ENCODE results near the gene GCN1. TPM values are rescaled to one million over a fixed set of nuclear protein-coding genes. Genes with fewer than 3 reads are reported as not detected.
A peak's percentile ranks its signal among the peaks of the same experiment; 100 is the strongest.

The GCN1 gene
- total RNA-seq, 1 experiment from 2014 or later, result 181 TPM

DNA sequence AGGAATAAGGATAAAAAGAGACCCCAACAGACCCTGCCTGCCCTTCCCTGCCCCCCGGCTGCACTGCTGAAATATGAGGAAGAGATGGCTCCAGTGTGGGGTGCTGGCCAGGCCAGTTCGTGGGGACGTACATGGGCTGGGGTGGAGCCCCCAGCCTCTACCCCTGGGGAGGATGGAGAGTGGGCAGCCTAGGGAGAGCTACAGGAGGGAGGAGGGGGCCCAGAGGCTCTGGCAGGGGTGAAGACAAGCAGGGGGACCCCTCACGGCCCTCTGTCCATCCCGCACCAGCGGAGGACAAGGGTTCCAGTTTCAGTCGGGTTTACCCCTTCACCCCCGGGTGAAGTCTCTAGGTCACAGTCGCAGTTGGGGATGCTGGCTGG lies 17.4 kb upstream of the GCN1 start (continued):
- TF ChIP-seq GTF2I (CRISPR knock-in tag; conservative IDR thresholded peaks at IDR 0.05), result no peak
- TF ChIP-seq, protein P1, sequence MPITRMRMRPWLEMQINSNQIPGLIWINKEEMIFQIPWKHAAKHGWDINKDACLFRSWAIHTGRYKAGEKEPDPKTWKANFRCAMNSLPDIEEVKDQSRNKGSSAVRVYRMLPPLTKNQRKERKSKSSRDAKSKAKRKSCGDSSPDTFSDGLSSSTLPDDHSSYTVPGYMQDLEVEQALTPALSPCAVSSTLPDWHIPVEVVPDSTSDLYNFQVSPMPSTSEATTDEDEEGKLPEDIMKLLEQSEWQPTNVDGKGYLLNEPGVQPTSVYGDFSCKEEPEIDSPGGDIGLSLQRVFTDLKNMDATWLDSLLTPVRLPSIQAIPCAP (CRISPR knock-in tag; IDR thresholded peaks at IDR 0.05), result no peak
- TF ChIP-seq ZSCAN18 (CRISPR knock-in tag; IDR thresholded peaks at IDR 0.05), result no peak
- no peak for TF ChIP-seq SMAD3 (CRISPR knock-in tag; IDR thresholded peaks at IDR 0.05; ENCODE audit: borderline replicate concordance)
- TF ChIP-seq FOXP1 (CRISPR knock-in tag; IDR thresholded peaks at IDR 0.05; ENCODE audit: borderline replicate concordance), result no peak
- TF ChIP-seq, protein P2, sequence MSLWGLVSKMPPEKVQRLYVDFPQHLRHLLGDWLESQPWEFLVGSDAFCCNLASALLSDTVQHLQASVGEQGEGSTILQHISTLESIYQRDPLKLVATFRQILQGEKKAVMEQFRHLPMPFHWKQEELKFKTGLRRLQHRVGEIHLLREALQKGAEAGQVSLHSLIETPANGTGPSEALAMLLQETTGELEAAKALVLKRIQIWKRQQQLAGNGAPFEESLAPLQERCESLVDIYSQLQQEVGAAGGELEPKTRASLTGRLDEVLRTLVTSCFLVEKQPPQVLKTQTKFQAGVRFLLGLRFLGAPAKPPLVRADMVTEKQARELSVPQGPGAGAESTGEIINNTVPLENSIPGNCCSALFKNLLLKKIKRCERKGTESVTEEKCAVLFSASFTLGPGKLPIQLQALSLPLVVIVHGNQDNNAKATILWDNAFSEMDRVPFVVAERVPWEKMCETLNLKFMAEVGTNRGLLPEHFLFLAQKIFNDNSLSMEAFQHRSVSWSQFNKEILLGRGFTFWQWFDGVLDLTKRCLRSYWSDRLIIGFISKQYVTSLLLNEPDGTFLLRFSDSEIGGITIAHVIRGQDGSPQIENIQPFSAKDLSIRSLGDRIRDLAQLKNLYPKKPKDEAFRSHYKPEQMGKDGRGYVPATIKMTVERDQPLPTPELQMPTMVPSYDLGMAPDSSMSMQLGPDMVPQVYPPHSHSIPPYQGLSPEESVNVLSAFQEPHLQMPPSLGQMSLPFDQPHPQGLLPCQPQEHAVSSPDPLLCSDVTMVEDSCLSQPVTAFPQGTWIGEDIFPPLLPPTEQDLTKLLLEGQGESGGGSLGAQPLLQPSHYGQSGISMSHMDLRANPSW (CRISPR knock-in tag; conservative IDR thresholded peaks at IDR 0.05; ENCODE audit: low read depth), result no peak
- no peak for TF ChIP-seq CREB1 (CRISPR knock-in tag; IDR thresholded peaks at IDR 0.05)

DNA sequence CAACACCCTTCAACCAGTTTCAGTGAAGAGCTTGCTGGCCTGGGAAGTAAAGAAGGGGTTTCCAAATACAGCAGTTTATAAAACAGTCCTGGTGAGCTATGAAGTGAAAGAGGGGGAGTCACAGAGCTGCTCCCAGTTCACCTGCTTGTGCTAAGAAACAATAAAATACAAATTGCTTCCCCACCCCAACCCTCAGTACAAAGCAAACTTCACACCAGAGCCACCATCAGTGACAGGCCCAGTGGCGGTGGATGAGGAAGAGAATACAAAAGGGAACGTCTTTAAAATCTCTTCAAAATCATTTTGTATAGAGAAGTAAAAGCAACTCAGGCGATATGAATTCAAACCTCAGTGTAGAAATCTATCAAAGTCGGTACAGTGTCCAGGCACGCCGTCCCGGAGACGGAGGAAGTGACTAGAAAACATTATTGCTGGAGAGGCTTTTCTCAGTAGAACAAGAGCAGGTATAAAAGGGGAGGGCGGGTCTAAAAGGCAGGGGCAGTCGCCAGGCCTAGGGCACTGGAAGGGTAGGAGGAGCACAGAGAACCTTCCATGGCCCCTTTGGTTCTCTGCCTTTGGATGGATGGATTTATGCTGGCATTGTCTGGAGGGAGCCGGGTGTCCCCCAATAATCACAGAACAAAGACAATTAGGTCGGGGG lies 16.9 kb upstream of the GCN1 start:
- no peaks in the 10 kb centered on the region for H3K27me3 Mint-ChIP-seq (ENCODE audit: low read depth)
- CTCF ChIA-PET, result interaction anchor here (1.1 kb wide), 1 partner anchor 54 kb away, joined by 4 read pairs; the partner anchor contains the start of gene PXN
- peaks cover 49% of the 10 kb centered on the region for H3K36me3 Mint-ChIP-seq
- H3K27ac Mint-ChIP-seq, result peak overlapping the region; percentile 44; the same call in 1 of the 2 replicates
- H3K4me1 Mint-ChIP-seq, result peaks cover 8% of the 10 kb centered on the region
- H3K9me3 Mint-ChIP-seq, result peaks cover 2% of the 10 kb centered on the region
- DNase-seq (ENCODE audit: low spot score) (no peak), ATAC-seq (no peak)
- TF ChIP-seq RELA (CRISPR knock-in tag; IDR thresholded peaks at IDR 0.05; ENCODE audit: borderline replicate concordance) (no peak), CREB1 (CRISPR knock-in tag; IDR thresholded peaks at IDR 0.05) (no peak)
- TF ChIP-seq, protein P1 (CRISPR knock-in tag; IDR thresholded peaks at IDR 0.05), result no peak
- TF ChIP-seq, protein P3, sequence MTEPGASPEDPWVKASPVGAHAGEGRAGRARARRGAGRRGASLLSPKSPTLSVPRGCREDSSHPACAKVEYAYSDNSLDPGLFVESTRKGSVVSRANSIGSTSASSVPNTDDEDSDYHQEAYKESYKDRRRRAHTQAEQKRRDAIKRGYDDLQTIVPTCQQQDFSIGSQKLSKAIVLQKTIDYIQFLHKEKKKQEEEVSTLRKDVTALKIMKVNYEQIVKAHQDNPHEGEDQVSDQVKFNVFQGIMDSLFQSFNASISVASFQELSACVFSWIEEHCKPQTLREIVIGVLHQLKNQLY (CRISPR knock-in tag; IDR thresholded peaks at IDR 0.05), result no peak
- H3K4me3 Mint-ChIP-seq, result no peak overlapping the region
- POLR2A ChIA-PET, result interaction anchor here (0.6 to 1.3 kb wide), 3 partner anchors 10 to 534 kb away, joined by 3 to 12 read pairs (median 5); partner anchors contain the start of gene RPLP0

- Mint-ChIP-seq H3K4me1 (no peaks in the 10 kb centered on the region), H3K36me3 (peaks cover 59% of the 10 kb centered on the region), H3K4me3 (no peak overlapping the region), H3K27ac (no peak overlapping the region), H3K27me3 (ENCODE audit: low read depth) (no peaks in the 10 kb centered on the region), H3K9me3 (peaks cover 10% of the 10 kb centered on the region)
- POLR2A ChIA-PET, result no interaction called here
- CTCF ChIA-PET, result no interaction called here
- DNase-seq (ENCODE audit: low spot score), result no peak
- TF ChIP-seq ZNF138 (CRISPR knock-in tag; conservative IDR thresholded peaks at IDR 0.05), result no peak
- no peak for ATAC-seq
Measured at GRCh38 chr12:120209851-120210250, 15.3 kb upstream of the GCN1 start.

DNA sequence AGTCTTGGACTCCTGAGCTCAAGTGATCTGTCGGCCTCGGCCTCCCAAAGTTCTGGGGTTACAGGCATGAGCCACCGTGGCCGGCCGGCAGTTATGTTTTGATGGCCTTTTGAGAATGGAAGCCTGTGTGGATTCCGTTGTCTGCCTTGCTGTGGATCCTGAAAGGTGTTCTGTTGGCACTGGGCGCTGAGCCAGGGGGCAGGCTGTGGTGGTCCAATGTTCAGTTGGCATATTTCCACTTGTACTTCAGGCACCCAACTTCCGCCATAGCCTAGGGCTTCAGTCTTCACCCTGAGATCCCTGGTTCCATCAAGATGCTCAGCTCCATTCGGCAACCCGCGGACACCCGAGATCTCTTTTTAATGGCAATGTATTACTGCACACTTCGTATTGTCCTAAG lies 12.7 kb upstream of the GCN1 start:
- peaks cover 43% of the 10 kb centered on the region for H3K36me3 Mint-ChIP-seq
- peaks cover under 1% of the 10 kb centered on the region for H3K4me1 Mint-ChIP-seq
- ATAC-seq (no peak), DNase-seq (ENCODE audit: low spot score) (no peak)
- POLR2A ChIA-PET, result interaction anchor here (0.5 kb wide), 1 partner anchor 200 kb away, joined by 3 read pairs; no protein-coding TSS in a partner anchor
- H3K9me3 Mint-ChIP-seq, result peaks cover 10% of the 10 kb centered on the region
- no peaks in the 10 kb centered on the region for H3K27me3 Mint-ChIP-seq (ENCODE audit: low read depth)
- H3K27ac Mint-ChIP-seq, result no peak overlapping the region
- H3K4me3 Mint-ChIP-seq, result no peak overlapping the region
- CTCF ChIA-PET, result interaction anchor here (0.6 to 3.1 kb wide), 2 partner anchors 21 to 37 kb away, joined by 3 to 13 read pairs; no protein-coding TSS in a partner anchor
- no peak for TF ChIP-seq GRHL2 (CRISPR knock-in tag; IDR thresholded peaks at IDR 0.05; ENCODE audit: insufficient replicate concordance, severe bottlenecking)
- TF ChIP-seq, protein P4, sequence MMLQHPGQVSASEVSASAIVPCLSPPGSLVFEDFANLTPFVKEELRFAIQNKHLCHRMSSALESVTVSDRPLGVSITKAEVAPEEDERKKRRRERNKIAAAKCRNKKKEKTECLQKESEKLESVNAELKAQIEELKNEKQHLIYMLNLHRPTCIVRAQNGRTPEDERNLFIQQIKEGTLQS (CRISPR knock-in tag; conservative IDR thresholded peaks at IDR 0.05), result no peak
- no peak for TF ChIP-seq ZBTB43 (CRISPR knock-in tag; IDR thresholded peaks at IDR 0.05)
- TF ChIP-seq AFF4 (CRISPR knock-in tag; IDR thresholded peaks at IDR 0.05; ENCODE audit: borderline replicate concordance), result no peak
- no peak for TF ChIP-seq JUN (CRISPR knock-in tag; IDR thresholded peaks at IDR 0.05)
